Astrocyte (in vitro differentiated cells and primary cell): ENCODE measurements around the gene PAPLN. TPM values are rescaled to one million over a fixed set of nuclear protein-coding genes. Genes with fewer than 3 reads are reported as not detected.

ENCODE experiments used
- DNase-seq: peaks from one replicate; pipeline ENCODE4 v3.0.0-alpha.2; 2010; ENCODE audit warnings: low read depth
- FAIRE-seq: peaks from 2 replicates; lab custom pipeline; 2011; peaks lifted over from hg19 to GRCh38; lab: Jason Lieb, UNC
- H2AFZ ChIP-seq: 2 replicates; pipeline ENCODE4 v1.6.0; 2012; ENCODE audit warnings: low read depth, low read length, inconsistent platforms
- H3K27ac ChIP-seq: 2 replicates; pipeline ENCODE4 v1.5.1; 2011; ENCODE audit warnings: low read depth, low read length, inconsistent platforms
- H3K27me3 ChIP-seq: 2 replicates; pipeline ENCODE4 v1.6.0; 2011; ENCODE audit warnings: low read length, inconsistent platforms; ENCODE audit not compliant: insufficient read depth
- H3K36me3 ChIP-seq: 2 replicates; pipeline ENCODE4 v1.5.1; 2011; ENCODE audit warnings: low read length, inconsistent platforms; ENCODE audit not compliant: insufficient read depth
- H3K4me1 ChIP-seq: 2 replicates; pipeline ENCODE4 v1.5.1; 2011; ENCODE audit warnings: low read length, inconsistent platforms; ENCODE audit not compliant: insufficient read depth
- H3K4me2 ChIP-seq: 2 replicates; pipeline ENCODE4 v1.6.0; 2012; ENCODE audit warnings: low read length, inconsistent platforms
- H3K4me3 ChIP-seq: 2 replicates; pipeline ENCODE4 v1.5.1; 2011; ENCODE audit warnings: low read depth, mild to moderate bottlenecking, low read length, inconsistent platforms; ENCODE audit not compliant: insufficient read depth
- H3K79me2 ChIP-seq: 2 replicates; pipeline ENCODE4 v1.6.0; 2012; ENCODE audit warnings: mild to moderate bottlenecking, low read length, inconsistent platforms; ENCODE audit not compliant: insufficient read depth
- H3K9ac ChIP-seq: 2 replicates; pipeline ENCODE4 v1.6.0; 2012; ENCODE audit warnings: mild to moderate bottlenecking, low read length, inconsistent platforms
- H3K9me3 ChIP-seq: 2 replicates; pipeline ENCODE4 v1.5.1; 2012; ENCODE audit warnings: low read depth, mild to moderate bottlenecking, low read length, inconsistent platforms; ENCODE audit not compliant: insufficient read depth
- H4K20me1 ChIP-seq: 2 replicates; pipeline ENCODE4 v1.6.0; 2012; ENCODE audit warnings: low read length, inconsistent platforms; ENCODE audit not compliant: insufficient read depth
- H3K27ac Mint-ChIP-seq: one replicate; pipeline ENCODE4 v1.8.0; 2021; ENCODE audit warnings: mild to moderate bottlenecking, mixed read lengths; ENCODE audit not compliant: unreplicated experiment
- H3K27me3 Mint-ChIP-seq: one replicate; pipeline ENCODE4 v1.8.0; 2021; ENCODE audit warnings: low read depth, mixed read lengths; ENCODE audit not compliant: unreplicated experiment
- H3K36me3 Mint-ChIP-seq: one replicate; pipeline ENCODE4 v1.8.0; 2021; ENCODE audit warnings: low read depth, mixed read lengths; ENCODE audit not compliant: unreplicated experiment
- H3K4me1 Mint-ChIP-seq: one replicate; pipeline ENCODE4 v1.8.0; 2021; ENCODE audit warnings: low read depth, mixed read lengths; ENCODE audit not compliant: unreplicated experiment
- H3K4me3 Mint-ChIP-seq: one replicate; pipeline ENCODE4 v1.8.0; 2021; ENCODE audit warnings: mild to moderate bottlenecking, moderate library complexity, mixed read lengths; ENCODE audit not compliant: unreplicated experiment
- H3K9me3 Mint-ChIP-seq: one replicate; pipeline ENCODE4 v1.8.0; 2021; ENCODE audit warnings: mild to moderate bottlenecking, mixed read lengths; ENCODE audit not compliant: unreplicated experiment
- EZH2 ChIP-seq: IDR thresholded peaks from 2 replicates; pipeline ENCODE4 v1.6.1; 2012; ENCODE audit warnings: mild to moderate bottlenecking, low read length, inconsistent platforms; ENCODE audit not compliant: insufficient read depth
- total RNA-seq: library from RNA; stranded (reverse); gene quantifications from 2 replicates; pipeline ENCODE4 v1.2.1, GENCODE V29; 2021
- TF ChIP-seq, protein P1 (sequence below): IDR thresholded peaks from 2 replicates; pipeline ENCODE4 v1.5.1; 2011; ENCODE audit warnings: low read depth, mild to moderate bottlenecking, inconsistent platforms, low read length, moderate library complexity; ENCODE audit not compliant: insufficient read depth

Gene PAPLN
- total RNA-seq, 1 donor from 2014 or later, result 5.0 TPM

- Mint-ChIP-seq H3K36me3 (peaks cover 7% of the 10 kb centered on the region), H3K4me3 (no peak overlapping the region), H3K4me1 (peaks cover 4% of the 10 kb centered on the region), H3K27ac (no peak overlapping the region), H3K9me3 (no peaks in the 10 kb centered on the region), H3K27me3 (peaks cover 5% of the 10 kb centered on the region)
- no peaks in the 10 kb centered on the region for H4K20me1 ChIP-seq
- no peak overlapping the region for H3K4me3 ChIP-seq
- no peaks in the 10 kb centered on the region for H3K36me3 ChIP-seq
- no peaks in the 10 kb centered on the region for H3K79me2 ChIP-seq
- no peak for TF ChIP-seq EZH2
- TF ChIP-seq, protein P1, sequence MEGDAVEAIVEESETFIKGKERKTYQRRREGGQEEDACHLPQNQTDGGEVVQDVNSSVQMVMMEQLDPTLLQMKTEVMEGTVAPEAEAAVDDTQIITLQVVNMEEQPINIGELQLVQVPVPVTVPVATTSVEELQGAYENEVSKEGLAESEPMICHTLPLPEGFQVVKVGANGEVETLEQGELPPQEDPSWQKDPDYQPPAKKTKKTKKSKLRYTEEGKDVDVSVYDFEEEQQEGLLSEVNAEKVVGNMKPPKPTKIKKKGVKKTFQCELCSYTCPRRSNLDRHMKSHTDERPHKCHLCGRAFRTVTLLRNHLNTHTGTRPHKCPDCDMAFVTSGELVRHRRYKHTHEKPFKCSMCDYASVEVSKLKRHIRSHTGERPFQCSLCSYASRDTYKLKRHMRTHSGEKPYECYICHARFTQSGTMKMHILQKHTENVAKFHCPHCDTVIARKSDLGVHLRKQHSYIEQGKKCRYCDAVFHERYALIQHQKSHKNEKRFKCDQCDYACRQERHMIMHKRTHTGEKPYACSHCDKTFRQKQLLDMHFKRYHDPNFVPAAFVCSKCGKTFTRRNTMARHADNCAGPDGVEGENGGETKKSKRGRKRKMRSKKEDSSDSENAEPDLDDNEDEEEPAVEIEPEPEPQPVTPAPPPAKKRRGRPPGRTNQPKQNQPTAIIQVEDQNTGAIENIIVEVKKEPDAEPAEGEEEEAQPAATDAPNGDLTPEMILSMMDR, result no peak
- peaks cover 12% of the 10 kb centered on the region for H3K27me3 ChIP-seq
- H3K27ac ChIP-seq, result no peak overlapping the region
- H2AFZ ChIP-seq, result no peak overlapping the region
- H3K4me1 ChIP-seq, result peaks cover 6% of the 10 kb centered on the region
- peak; percentile 44 for DNase-seq
- H3K9ac ChIP-seq, result no peak overlapping the region
- FAIRE-seq, result no peak
- H3K9me3 ChIP-seq, result peaks cover 3% of the 10 kb centered on the region
- no peak overlapping the region for H3K4me2 ChIP-seq
Observed at GRCh38 chr14:73248108-73248868, 11.0 kb downstream of the PAPLN start.

- Histone ChIP-seq H3K36me3 (no peaks in the 10 kb centered on the region), H3K27ac (no peak overlapping the region), H4K20me1 (no peaks in the 10 kb centered on the region), H3K4me2 (no peak overlapping the region), H3K9me3 (no peaks in the 10 kb centered on the region), H3K79me2 (no peaks in the 10 kb centered on the region), H2AFZ (no peak overlapping the region), H3K4me1 (peaks cover 6% of the 10 kb centered on the region), H3K27me3 (peaks cover 5% of the 10 kb centered on the region), H3K4me3 (no peak overlapping the region), H3K9ac (no peak overlapping the region)
- peaks cover 3% of the 10 kb centered on the region for H3K36me3 Mint-ChIP-seq
- TF ChIP-seq, protein P1, result no peak
- FAIRE-seq (no peak), DNase-seq (no peak)
- no peak overlapping the region for H3K4me3 Mint-ChIP-seq
- no peaks in the 10 kb centered on the region for H3K27me3 Mint-ChIP-seq
- H3K27ac Mint-ChIP-seq, result no peak overlapping the region
- H3K9me3 Mint-ChIP-seq, result no peaks in the 10 kb centered on the region
- H3K4me1 Mint-ChIP-seq, result peaks cover 4% of the 10 kb centered on the region
Observed at GRCh38 chr14:73249108-73249507, 11.8 kb downstream of the PAPLN start.

DNA sequence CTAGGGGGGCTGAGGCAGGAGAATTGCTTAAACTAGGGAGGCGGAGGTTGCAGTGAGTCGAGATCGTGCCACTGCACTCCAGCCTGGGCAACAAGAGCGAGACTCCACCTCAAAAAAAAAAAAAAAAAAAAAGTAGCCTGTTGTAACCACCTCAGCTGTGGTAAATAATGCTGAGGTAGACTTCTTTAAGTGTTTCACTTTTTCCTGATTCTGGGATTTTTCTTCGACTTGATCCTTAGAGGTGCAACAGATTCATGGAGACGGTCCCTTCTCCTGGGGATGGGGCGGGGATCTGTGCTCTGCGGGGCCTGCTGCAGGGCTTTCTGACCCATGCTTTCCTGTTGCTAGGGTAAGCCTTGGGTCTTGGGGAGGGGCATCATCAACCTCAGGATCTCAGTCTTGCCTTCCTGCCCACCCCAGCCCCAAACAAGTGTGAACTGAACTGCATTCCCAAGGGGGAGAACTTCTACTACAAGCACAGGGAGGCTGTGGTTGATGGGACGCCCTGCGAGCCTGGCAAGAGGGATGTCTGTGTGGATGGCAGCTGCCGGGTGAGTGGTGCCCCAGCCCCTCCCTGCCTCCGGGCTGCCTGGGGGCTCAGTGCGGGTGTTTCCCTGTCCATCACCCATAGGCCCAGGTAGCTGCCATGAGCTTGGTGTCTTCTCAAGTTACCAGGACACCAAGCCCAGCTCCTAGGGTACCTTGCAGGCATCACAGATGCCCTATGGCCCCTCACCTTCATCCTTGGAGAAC, 12.4 kb downstream of the PAPLN start:
- Histone ChIP-seq H3K27me3 (peaks cover 3% of the 10 kb centered on the region), H3K4me1 (peaks cover 6% of the 10 kb centered on the region), H3K27ac (no peak overlapping the region), H2AFZ (no peak overlapping the region), H3K4me2 (no peak overlapping the region), H3K36me3 (no peaks in the 10 kb centered on the region), H3K9me3 (no peaks in the 10 kb centered on the region), H4K20me1 (no peaks in the 10 kb centered on the region), H3K79me2 (no peaks in the 10 kb centered on the region), H3K9ac (no peak overlapping the region), H3K4me3 (no peak overlapping the region)
- no peak overlapping the region for H3K4me3 Mint-ChIP-seq
- peaks cover 3% of the 10 kb centered on the region for H3K36me3 Mint-ChIP-seq
- H3K27ac Mint-ChIP-seq, result no peak overlapping the region
- no peak for FAIRE-seq
- DNase-seq, result no peak
- no peaks in the 10 kb centered on the region for H3K9me3 Mint-ChIP-seq
- no peaks in the 10 kb centered on the region for H3K27me3 Mint-ChIP-seq
- TF ChIP-seq, protein P1, result no peak
- TF ChIP-seq EZH2, result no peak
- peaks cover 4% of the 10 kb centered on the region for H3K4me1 Mint-ChIP-seq
